Lung (tissue), 12 donors: ENCODE measurements around the gene NGDN. TPM values are rescaled to one million over a fixed set of nuclear protein-coding genes. Genes with fewer than 3 reads are reported as not detected.

Source experiments
- ATAC-seq: fragments of 200-7000 bp; cut with Tn5 transposase; one replicate; pipeline ENCODE4 v1.9.1; 2020; ENCODE audit warnings: moderate number of reproducible peaks; ENCODE audit not compliant: insufficient read depth, low FRiP score
- DNase-seq, 3 donors: peaks; one replicate each; pipeline ENCODE4 v3.0.0-alpha.2; 2013 to 2017
- H3K27ac ChIP-seq, 2 donors: one replicate each; pipeline ENCODE4 v1.5.1; 2013; ENCODE audit warnings: mild to moderate bottlenecking in 2 of 2, moderate library complexity in 2 of 2, control low read depth in 1 of 2, inconsistent platforms in 1 of 2, low read depth in 1 of 2, low read length in 1 of 2
- H3K27me3 ChIP-seq, 3 donors: one replicate each; pipeline ENCODE4 v1.5.1; 2013; ENCODE audit warnings: low read length in 2 of 3; ENCODE audit not compliant: control insufficient read depth in 3 of 3, insufficient read depth in 3 of 3
- H3K36me3 ChIP-seq, 4 donors: one replicate each; pipeline ENCODE4 v1.5.1; 2013; ENCODE audit warnings: low read length in 4 of 4, mild to moderate bottlenecking in 1 of 4, moderate library complexity in 1 of 4; ENCODE audit not compliant: control insufficient read depth in 4 of 4, insufficient read depth in 4 of 4
- H3K4me1 ChIP-seq, 5 donors: one replicate each; pipeline ENCODE4 v1.5.1; 2013; ENCODE audit warnings: low read length in 5 of 5, mild to moderate bottlenecking in 2 of 5, moderate library complexity in 1 of 5; ENCODE audit not compliant: control insufficient read depth in 5 of 5, insufficient read depth in 5 of 5
- H3K4me3 ChIP-seq: one replicate; pipeline ENCODE4 v1.5.1; 2013; ENCODE audit warnings: mild to moderate bottlenecking, control low read depth, moderate library complexity
- H3K9ac ChIP-seq, 2 donors: one replicate each; pipeline ENCODE4 v1.5.1; 2013; ENCODE audit warnings: low read length in 2 of 2, control low read depth in 1 of 2; ENCODE audit not compliant: insufficient read depth in 1 of 2
- H3K9me3 ChIP-seq, 4 donors: one replicate each; pipeline ENCODE4 v1.5.1; 2013; ENCODE audit warnings: low read length in 3 of 4, mild to moderate bottlenecking in 1 of 4, moderate library complexity in 1 of 4; ENCODE audit not compliant: control insufficient read depth in 4 of 4, insufficient read depth in 3 of 4
- WGBS, 2 donors: extraction: QIAGEN DNeasy Blood & Tissue Kit; methylation state at CpG; one replicate each; pipeline ENCODE4 v1.1.7; 2013; 5-methylcytosine and 5-hydroxymethylcytosine counted together
- polyA plus RNA-seq, 2 donors: library from polyadenylated mRNA; stranded (reverse); fragments of 200-250 nt; gene quantifications; one replicate each; pipeline ENCODE4 v1.2.1, GENCODE V29; 2013
- total RNA-seq, 2 donors: library from RNA; depleted of rRNA in 1 of 2; stranded (reverse); fragments of >200 nt in 1 of 2; gene quantifications; one replicate each; pipeline ENCODE4 v1.2.1, GENCODE V29; 2014 to 2021
- TF ChIP-seq, protein P1 (sequence below): IDR thresholded peaks from 2 replicates; pipeline ENCODE4 v1.5.1; 2012; ENCODE audit warnings: mild to moderate bottlenecking; ENCODE audit errors: control extremely low read depth, extremely low read depth
- donor health status: control.
- donor health status: control.
- donor health status: Bipolar disorder and iron deficiency.
- donor health status: healthy.
- donor health status: DM: yes; HTN: yes; CAD: no.

The NGDN gene
- total and polyA plus RNA-seq, 4 donors = 31.6 to 52.4 (median 44.7) TPM

DNA sequence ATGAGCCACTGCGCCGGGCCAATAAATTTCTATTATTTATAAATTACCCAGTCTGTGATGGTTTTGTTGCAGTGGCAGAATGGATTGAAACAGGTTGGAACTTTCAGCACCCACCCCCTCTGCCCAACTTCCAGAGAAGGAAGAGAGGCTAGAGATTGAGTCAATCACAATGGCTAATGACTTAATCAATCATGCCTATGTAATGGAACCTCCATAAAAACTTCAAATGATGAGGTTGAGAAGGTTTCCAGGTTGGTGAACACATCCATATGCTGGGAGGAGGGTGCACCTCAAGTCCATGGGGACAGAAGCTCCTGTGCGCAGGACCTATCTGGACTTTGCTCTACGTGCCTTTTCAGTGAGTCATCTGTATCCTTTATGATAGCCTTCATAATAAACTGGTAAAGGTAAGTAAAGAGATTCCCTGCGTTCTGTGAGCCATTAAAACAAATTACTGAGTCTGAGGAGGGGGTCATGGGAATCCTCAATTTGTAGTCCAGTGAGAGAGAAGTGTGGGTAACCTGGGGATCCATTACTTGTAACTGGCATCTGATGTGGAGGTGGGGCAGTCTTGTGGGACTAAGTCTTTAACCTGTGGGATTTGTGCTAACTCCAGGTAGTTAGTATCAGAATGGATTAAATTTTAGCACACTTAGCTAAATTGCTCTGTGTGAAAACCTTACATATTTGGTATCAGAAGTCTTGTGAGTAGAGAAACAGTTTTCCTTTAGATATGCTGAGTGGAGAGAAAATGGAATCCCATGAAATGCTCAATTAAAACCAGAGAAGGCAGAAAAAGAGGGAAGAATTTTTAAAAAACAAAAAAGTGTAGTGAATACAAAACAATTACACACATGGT lies 11.7 kb upstream of the NGDN start:
- peaks cover 0 to 2% (median 0%) of the 10 kb centered on the region in 3 donors for H3K27me3 ChIP-seq
- no peaks in the 10 kb centered on the region for H3K36me3 ChIP-seq
- ATAC-seq (no peak), DNase-seq (no peak)
- no peak overlapping the region for H3K9ac ChIP-seq
- no peak overlapping the region for H3K4me3 ChIP-seq
- TF ChIP-seq, protein P1, sequence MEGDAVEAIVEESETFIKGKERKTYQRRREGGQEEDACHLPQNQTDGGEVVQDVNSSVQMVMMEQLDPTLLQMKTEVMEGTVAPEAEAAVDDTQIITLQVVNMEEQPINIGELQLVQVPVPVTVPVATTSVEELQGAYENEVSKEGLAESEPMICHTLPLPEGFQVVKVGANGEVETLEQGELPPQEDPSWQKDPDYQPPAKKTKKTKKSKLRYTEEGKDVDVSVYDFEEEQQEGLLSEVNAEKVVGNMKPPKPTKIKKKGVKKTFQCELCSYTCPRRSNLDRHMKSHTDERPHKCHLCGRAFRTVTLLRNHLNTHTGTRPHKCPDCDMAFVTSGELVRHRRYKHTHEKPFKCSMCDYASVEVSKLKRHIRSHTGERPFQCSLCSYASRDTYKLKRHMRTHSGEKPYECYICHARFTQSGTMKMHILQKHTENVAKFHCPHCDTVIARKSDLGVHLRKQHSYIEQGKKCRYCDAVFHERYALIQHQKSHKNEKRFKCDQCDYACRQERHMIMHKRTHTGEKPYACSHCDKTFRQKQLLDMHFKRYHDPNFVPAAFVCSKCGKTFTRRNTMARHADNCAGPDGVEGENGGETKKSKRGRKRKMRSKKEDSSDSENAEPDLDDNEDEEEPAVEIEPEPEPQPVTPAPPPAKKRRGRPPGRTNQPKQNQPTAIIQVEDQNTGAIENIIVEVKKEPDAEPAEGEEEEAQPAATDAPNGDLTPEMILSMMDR = no peak
- no peak overlapping the region for H3K27ac ChIP-seq
- no peaks in the 10 kb centered on the region for H3K9me3 ChIP-seq
- WGBS, 2 donors = 86 to 94% methylated on average over 5 of the region's 5 CpGs
- no peaks in the 10 kb centered on the region for H3K4me1 ChIP-seq

DNA sequence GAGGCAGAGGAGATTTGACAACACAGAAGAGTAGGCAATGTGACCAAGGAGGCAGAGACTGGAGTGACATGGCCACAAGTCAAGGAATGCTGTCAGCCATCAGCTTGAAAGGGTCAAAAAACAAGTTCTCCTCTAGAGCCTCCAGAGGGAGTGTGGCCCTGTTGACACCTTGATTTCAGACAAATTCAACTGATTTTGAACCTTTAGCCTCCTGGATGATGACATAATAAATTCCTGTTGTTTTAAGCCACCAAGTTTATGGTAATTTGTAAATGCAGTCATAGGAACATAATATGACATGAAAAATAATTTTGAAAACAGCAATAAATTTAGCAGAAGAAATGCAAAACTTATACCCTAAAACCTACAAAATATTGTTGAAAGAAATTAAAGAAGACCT lies 8.5 kb upstream of the NGDN start:
- Histone ChIP-seq H3K27ac (no peak overlapping the region), H3K4me1 (no peaks in the 10 kb centered on the region), H3K36me3 (no peaks in the 10 kb centered on the region), H3K9me3 (no peaks in the 10 kb centered on the region), H3K4me3 (no peak overlapping the region), H3K27me3 (no peaks in the 10 kb centered on the region), H3K9ac (no peak overlapping the region)
- TF ChIP-seq, protein P1 = no peak
- ATAC-seq = no peak
- DNase-seq = no peak

DNA sequence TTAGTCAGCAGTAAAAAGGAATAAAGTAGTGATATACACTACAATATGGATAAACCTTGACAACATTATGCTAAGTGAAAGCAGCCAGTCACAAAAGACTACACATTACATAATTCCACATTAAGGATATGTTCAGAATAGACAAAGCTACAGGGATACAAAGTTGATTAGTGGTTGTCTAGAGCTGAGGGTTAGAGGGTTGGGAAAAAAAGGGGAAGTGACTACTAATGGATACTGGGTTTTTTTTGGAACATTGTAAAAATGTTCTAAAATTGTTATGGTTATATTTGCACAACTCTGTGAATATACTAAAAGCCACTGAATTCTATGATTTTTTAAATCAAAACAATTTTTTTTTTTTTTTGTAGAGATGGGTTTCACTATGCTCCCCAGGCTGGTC lies 4.8 kb upstream of the NGDN start:
- Histone ChIP-seq H3K27ac (no peak overlapping the region), H3K4me1 (no peaks in the 10 kb centered on the region), H3K36me3 (no peaks in the 10 kb centered on the region), H3K9me3 (no peaks in the 10 kb centered on the region), H3K27me3 (no peaks in the 10 kb centered on the region), H3K9ac (no peak overlapping the region), H3K4me3 (no peak overlapping the region)
- no peak for DNase-seq
- no peak for ATAC-seq
- TF ChIP-seq, protein P1 = no peak

DNA sequence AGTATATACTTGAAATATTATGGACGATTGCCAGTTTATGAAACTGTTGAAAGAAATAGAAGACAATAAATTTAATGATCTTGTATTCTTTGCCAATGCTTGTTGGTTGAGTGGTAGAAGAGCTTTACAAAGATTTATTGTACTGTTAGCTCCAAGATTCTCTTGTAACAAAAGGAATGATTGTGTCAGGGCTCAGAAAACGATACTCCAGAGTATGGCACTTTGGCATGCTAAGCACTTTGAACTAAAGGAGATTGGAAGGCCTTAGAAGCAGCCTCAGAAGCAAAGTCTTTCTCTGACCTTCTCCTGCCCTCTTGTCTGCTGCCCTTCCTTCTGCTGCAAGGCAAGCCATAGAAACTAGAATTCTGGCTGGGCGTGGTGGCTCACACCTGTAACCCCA lies 4.2 kb upstream of the NGDN start:
- DNase-seq (no peak), ATAC-seq (no peak)
- TF ChIP-seq, protein P1 = no peak
- no peaks in the 10 kb centered on the region for H3K27me3 ChIP-seq
- H3K4me1 ChIP-seq = peaks cover 0 to 4% (median 2%) of the 10 kb centered on the region in 5 donors
- H3K9ac ChIP-seq = no peak overlapping the region
- H3K36me3 ChIP-seq = no peaks in the 10 kb centered on the region
- WGBS, 2 donors = 69 to 88% methylated on average over 3 of the region's 3 CpGs
- no peaks in the 10 kb centered on the region for H3K9me3 ChIP-seq
- H3K27ac ChIP-seq = no peak overlapping the region
- H3K4me3 ChIP-seq = no peak overlapping the region
